ENCODE data around the gene CENPO. TPM values are rescaled to one million over a fixed set of nuclear protein-coding genes. Genes with fewer than 3 reads are reported as not detected.

Gene CENPO
- total RNA-seq, 1 donor from 2014 or later = 10.6 TPM

DNA sequence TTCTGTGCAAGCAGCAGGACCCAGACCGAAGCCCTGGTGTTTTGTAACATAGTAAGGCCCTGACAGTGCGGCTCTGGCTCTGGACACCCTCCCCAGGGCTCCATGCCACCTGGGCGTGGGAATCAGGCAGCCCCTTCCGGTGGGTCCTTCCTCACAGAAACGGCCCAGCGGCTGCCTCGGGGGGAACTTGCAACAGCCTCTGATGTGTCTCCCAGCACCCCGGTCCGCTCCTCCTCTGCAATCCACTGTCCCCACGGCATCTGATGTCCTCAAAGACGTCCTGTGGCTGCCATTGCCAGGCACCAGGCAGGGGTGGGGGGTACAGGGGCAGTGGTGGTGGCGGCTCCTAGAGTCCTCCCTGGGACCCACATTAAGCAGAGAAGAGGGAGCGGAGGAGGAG, 58.8 kb downstream of the CENPO start:
- peaks cover 41% of the 10 kb centered on the region for H3K4me1 Mint-ChIP-seq (ENCODE audit: low read depth)

DNA sequence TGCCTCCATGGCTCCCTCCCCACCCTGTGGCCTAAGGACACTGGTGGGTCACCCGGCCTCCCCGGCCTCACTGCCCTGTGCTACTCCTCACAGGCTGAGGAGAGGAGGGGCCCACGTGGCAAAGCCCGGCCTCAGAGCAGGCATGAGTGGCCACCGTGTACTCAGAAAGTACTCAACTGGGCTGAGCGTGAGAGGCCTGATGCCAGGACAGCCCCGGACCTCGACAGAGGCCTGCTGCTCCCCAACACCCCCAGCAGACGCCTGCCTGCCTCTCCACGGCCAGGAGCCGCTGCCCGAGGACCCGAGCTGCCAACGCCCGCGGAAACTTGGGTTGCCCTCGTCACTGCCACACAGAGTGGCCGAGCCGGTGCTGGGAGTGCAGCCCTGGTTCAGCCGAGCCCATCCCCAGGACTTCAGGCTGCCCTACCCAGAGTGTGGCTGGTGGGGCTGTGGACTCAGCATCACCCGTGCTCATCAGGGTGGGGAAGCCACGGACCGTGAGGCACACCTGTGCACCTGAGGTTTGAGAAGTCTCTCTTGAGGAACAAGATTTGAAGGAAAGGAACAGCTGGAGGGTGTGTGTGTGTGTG, 59.3 kb downstream of the CENPO start:
- no peak for DNase-seq (ENCODE audit: low spot score)
- Mint-ChIP-seq H3K9me3 (ENCODE audit: low read depth) (no peaks in the 10 kb centered on the region), H3K4me3 (ENCODE audit: unreplicated experiment) (no peak overlapping the region), H3K27me3 (ENCODE audit: low read depth) (no peaks in the 10 kb centered on the region), H3K36me3 (ENCODE audit: low read depth) (no peaks in the 10 kb centered on the region), H3K4me1 (ENCODE audit: low read depth) (peaks cover 42% of the 10 kb centered on the region), H3K27ac (ENCODE audit: unreplicated experiment) (no peak overlapping the region)
- TF ChIP-seq, protein P1, sequence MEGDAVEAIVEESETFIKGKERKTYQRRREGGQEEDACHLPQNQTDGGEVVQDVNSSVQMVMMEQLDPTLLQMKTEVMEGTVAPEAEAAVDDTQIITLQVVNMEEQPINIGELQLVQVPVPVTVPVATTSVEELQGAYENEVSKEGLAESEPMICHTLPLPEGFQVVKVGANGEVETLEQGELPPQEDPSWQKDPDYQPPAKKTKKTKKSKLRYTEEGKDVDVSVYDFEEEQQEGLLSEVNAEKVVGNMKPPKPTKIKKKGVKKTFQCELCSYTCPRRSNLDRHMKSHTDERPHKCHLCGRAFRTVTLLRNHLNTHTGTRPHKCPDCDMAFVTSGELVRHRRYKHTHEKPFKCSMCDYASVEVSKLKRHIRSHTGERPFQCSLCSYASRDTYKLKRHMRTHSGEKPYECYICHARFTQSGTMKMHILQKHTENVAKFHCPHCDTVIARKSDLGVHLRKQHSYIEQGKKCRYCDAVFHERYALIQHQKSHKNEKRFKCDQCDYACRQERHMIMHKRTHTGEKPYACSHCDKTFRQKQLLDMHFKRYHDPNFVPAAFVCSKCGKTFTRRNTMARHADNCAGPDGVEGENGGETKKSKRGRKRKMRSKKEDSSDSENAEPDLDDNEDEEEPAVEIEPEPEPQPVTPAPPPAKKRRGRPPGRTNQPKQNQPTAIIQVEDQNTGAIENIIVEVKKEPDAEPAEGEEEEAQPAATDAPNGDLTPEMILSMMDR (IDR thresholded peaks at IDR 0.05) = no peak

More for the DNA sequence above, 58.8 kb downstream of the CENPO start:
- no peak for DNase-seq (ENCODE audit: low spot score)
- Mint-ChIP-seq H3K36me3 (ENCODE audit: low read depth) (no peaks in the 10 kb centered on the region), H3K27me3 (ENCODE audit: low read depth) (no peaks in the 10 kb centered on the region), H3K27ac (ENCODE audit: unreplicated experiment) (no peak overlapping the region), H3K4me3 (ENCODE audit: unreplicated experiment) (no peak overlapping the region), H3K9me3 (ENCODE audit: low read depth) (no peaks in the 10 kb centered on the region)
- TF ChIP-seq, protein P1 (IDR thresholded peaks at IDR 0.05) = no peak

DNA sequence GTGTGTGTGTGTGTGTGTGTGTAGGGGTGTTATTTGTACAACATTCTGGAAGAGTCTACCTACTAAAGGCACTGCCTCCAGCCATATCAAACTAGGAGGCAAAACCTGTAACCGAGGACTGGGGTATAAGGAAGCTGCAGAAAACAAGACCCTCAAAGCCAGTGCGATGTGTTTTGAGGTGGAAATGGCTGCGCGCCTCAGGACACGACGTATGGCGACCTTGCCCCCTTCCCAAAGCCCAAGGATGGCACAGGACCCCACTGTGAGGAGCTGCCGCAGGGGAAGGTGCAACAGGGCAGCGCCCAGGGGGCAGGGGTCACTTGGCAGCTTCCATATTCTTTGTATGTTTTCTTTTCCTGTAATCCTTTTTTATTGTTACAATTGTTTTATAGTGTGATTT, 59.8 kb downstream of the CENPO start:
- Mint-ChIP-seq H3K4me1 (ENCODE audit: low read depth) (peaks cover 48% of the 10 kb centered on the region), H3K36me3 (ENCODE audit: low read depth) (no peaks in the 10 kb centered on the region), H3K9me3 (ENCODE audit: low read depth) (no peaks in the 10 kb centered on the region), H3K4me3 (ENCODE audit: unreplicated experiment) (no peak overlapping the region), H3K27me3 (ENCODE audit: low read depth) (no peaks in the 10 kb centered on the region), H3K27ac (ENCODE audit: unreplicated experiment) (no peak overlapping the region)
- DNase-seq (ENCODE audit: low spot score) = no peak
- TF ChIP-seq, protein P1 (IDR thresholded peaks at IDR 0.05) = no peak

DNA sequence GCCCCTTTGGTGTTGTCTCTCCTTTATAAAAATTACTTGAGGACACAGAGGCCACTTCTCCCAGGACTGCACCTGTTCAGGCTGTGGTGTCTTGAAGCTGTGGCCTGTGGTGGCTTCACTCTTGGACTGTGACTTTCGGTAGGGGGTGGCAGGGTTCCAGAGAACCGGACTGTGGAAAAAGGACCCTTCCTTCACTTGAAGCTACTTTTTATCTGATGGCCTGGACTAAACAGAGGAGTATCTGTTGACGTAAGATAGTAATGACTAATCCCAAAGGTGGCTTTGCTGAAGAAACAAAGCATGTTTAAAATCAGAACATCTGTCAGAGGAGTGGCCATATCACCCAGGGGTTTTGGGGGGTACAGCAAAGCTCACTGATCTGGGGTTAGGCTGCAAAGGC, 60.8 kb downstream of the CENPO start:
- no peaks in the 10 kb centered on the region for H3K9me3 Mint-ChIP-seq (ENCODE audit: low read depth)
- H3K27ac Mint-ChIP-seq (ENCODE audit: unreplicated experiment) = no peak overlapping the region
- no peak overlapping the region for H3K4me3 Mint-ChIP-seq (ENCODE audit: unreplicated experiment)
- TF ChIP-seq, protein P1 (IDR thresholded peaks at IDR 0.05) = no peak
- peaks cover 49% of the 10 kb centered on the region for H3K4me1 Mint-ChIP-seq (ENCODE audit: low read depth)
- no peaks in the 10 kb centered on the region for H3K36me3 Mint-ChIP-seq (ENCODE audit: low read depth)
- no peak for DNase-seq (ENCODE audit: low spot score)
- no peaks in the 10 kb centered on the region for H3K27me3 Mint-ChIP-seq (ENCODE audit: low read depth)

DNA sequence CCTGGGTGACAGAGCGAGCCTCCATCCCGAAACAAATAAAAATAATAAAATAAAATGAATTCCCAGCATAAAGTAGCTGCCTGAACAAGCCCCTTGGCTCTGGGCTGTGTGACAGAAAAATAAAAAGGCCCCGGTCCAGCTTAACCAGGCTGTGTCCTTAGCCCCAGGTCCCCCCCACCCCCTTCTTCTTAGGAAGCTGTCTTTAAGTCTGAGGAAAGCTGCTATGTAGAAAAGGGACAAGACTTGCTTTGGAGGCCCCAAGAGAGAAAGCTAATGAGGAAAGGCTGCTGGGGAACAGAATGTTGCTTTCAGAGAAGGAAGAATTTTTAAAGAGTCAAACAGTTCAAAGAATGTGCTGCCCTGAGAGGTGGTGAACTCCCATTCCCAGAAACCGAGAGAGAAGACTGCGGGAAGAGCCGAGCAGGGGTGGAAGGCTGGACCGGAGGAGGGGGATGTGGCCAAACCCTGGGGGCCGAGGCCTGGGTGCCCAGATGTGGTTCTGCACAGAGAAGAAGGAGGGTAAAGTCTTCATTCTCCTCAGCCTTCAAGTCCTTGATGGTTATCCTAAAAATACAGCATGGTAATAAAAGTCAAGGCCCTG, 61.9 kb downstream of the CENPO start:
- peak overlapping the region; percentile 58 for H3K27ac Mint-ChIP-seq (ENCODE audit: unreplicated experiment)
- H3K9me3 Mint-ChIP-seq (ENCODE audit: low read depth) = no peaks in the 10 kb centered on the region
- no peaks in the 10 kb centered on the region for H3K36me3 Mint-ChIP-seq (ENCODE audit: low read depth)
- TF ChIP-seq, protein P1 (IDR thresholded peaks at IDR 0.05) = no peak
- no peak for DNase-seq (ENCODE audit: low spot score)
- no peaks in the 10 kb centered on the region for H3K27me3 Mint-ChIP-seq (ENCODE audit: low read depth)
- H3K4me1 Mint-ChIP-seq (ENCODE audit: low read depth) = peaks cover 49% of the 10 kb centered on the region
- H3K4me3 Mint-ChIP-seq (ENCODE audit: unreplicated experiment) = no peak overlapping the region
